Colonic mucosa (tissue), 4 donors: ENCODE results near the gene PDCD11. TPM values are rescaled to one million over a fixed set of nuclear protein-coding genes. Genes with fewer than 3 reads are reported as not detected.
"Not testable (repeated sequence)": the region's sequence is repeated elsewhere in the genome, so short reads cannot be mapped to it uniquely, and the experiment has no call there.

ENCODE experiments used
- DNase-seq: peaks from one replicate; pipeline ENCODE4 v3.0.0-alpha.2; 2020
- H3K27ac ChIP-seq: fragments of 200-600 bp; one replicate; pipeline ENCODE4 v1.8.0; 2021
- H3K27me3 ChIP-seq: fragments of 200-600 bp; one replicate; pipeline ENCODE4 v1.8.0; 2021
- H3K36me3 ChIP-seq: fragments of 200-600 bp; one replicate; pipeline ENCODE4 v1.8.0; 2021
- H3K4me1 ChIP-seq: fragments of 200-600 bp; one replicate; pipeline ENCODE4 v1.8.0; 2021; ENCODE audit warnings: mild to moderate bottlenecking
- H3K4me3 ChIP-seq: fragments of 200-600 bp; one replicate; pipeline ENCODE4 v1.8.0; 2021
- H3K9ac ChIP-seq, 2 donors: one replicate each; pipeline ENCODE4 v1.7.0; 2013; ENCODE audit warnings: control low read depth in 2 of 2, low read depth in 2 of 2, low read length in 2 of 2
- H3K9me3 ChIP-seq: fragments of 200-600 bp; one replicate; pipeline ENCODE4 v1.8.0; 2021
- intact Hi-C: fragments of 100-400 bp; cut with DNase I; formaldehyde crosslinking; loops from one replicate; pipeline ENCODE4 v1.14.1; 2022
- total RNA-seq, 2 donors: library from RNA; stranded (reverse); fragmentation: NEBNext Ultra II Directional in 1 of 2; extraction: Animal tissue kit (Norgen Biotek cat#: 25700) in 1 of 2; gene quantifications; one replicate each; pipeline ENCODE4 v1.2.1, GENCODE V29; 2021
- TF ChIP-seq, protein P1 (sequence below): fragments of 200-600 bp; IDR thresholded peaks from one replicate; pipeline ENCODE4 v1.8.0; 2022; ENCODE audit warnings: antibody characterized with exemption, mild to moderate bottlenecking
- donor health status: healthy.
- donor health status: DM: no; HTN: no; CAD: no.
- donor health status: DM: no; HTN: no; CAD: no.

Gene PDCD11
- total RNA-seq, 2 donors from 2014 or later = 14.9 to 33.6 TPM

DNA sequence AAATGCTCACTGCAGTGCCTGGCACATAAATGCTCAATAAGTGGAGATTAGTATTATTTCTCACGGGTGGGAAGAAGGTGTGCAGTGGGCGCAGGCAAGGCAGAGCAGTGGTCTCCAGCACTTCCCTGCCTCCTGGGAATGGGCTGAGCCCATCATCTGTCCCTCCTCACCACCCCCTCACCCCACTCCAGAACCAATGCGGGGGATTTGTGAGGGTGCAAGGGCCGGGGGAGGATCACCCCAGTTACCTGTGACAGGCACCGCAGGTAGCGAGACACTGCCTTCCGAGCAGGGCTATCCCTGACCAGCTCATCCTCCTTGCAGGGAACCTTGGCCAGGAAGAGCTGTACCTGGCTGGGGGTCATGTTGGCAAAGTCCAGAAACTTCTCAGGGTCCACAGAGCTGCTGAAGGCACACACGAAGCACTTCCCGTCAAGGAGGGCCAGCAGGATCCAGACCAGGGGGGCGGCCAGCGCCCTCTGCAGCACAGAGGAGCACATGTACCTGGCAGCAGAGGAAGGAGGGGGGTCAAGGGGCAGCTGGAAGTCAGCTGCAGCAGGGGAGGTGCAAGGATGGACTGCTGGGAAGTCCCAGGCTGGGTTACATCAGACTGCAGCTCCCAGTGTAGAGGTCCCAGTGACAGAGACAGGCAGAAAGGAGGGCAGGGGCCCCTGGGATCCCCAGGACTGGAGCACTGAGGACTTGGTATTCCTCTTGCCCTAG is 79.8 kb downstream of the PDCD11 start:
- intact Hi-C loops = no loop called here
- DNase-seq = no peak
- H3K4me1 ChIP-seq = no peaks in the 10 kb centered on the region
- no peak overlapping the region for H3K4me3 ChIP-seq
- H3K27ac ChIP-seq = no peak overlapping the region
- no peaks in the 10 kb centered on the region for H3K9me3 ChIP-seq
- TF ChIP-seq, protein P1, sequence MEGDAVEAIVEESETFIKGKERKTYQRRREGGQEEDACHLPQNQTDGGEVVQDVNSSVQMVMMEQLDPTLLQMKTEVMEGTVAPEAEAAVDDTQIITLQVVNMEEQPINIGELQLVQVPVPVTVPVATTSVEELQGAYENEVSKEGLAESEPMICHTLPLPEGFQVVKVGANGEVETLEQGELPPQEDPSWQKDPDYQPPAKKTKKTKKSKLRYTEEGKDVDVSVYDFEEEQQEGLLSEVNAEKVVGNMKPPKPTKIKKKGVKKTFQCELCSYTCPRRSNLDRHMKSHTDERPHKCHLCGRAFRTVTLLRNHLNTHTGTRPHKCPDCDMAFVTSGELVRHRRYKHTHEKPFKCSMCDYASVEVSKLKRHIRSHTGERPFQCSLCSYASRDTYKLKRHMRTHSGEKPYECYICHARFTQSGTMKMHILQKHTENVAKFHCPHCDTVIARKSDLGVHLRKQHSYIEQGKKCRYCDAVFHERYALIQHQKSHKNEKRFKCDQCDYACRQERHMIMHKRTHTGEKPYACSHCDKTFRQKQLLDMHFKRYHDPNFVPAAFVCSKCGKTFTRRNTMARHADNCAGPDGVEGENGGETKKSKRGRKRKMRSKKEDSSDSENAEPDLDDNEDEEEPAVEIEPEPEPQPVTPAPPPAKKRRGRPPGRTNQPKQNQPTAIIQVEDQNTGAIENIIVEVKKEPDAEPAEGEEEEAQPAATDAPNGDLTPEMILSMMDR = no peak
- no peaks in the 10 kb centered on the region for H3K27me3 ChIP-seq
- H3K9ac ChIP-seq = no peak overlapping the region
- no peaks in the 10 kb centered on the region for H3K36me3 ChIP-seq

DNA sequence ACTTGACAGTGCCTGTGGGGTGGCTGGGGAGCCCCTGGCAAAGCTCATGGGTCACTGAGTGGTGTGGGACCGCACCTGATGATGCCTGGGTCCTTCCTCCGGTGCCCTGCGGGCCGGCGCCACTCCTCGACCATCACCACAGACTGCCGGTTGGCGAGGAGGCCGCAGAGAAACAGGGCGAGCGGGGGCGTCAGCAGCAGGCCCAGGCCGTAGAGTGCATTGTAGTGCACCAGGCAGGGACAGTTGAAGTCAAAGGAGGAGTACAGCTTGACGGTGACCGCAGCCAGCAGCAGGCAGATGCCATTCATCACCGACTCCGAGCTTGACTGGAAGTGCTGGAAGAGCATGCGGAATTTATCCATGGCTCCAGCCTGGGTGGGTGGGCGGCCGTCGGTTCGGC is 82.2 kb downstream of the PDCD11 start:
- Histone ChIP-seq H3K36me3 (no peaks in the 10 kb centered on the region), H3K27ac (no peak overlapping the region), H3K4me1 (no peaks in the 10 kb centered on the region), H3K27me3 (no peaks in the 10 kb centered on the region), H3K9me3 (no peaks in the 10 kb centered on the region), H3K9ac (no peak overlapping the region), H3K4me3 (no peak overlapping the region)
- TF ChIP-seq, protein P1 = no peak
- DNase-seq = no peak
- intact Hi-C loops = no loop called here

DNA sequence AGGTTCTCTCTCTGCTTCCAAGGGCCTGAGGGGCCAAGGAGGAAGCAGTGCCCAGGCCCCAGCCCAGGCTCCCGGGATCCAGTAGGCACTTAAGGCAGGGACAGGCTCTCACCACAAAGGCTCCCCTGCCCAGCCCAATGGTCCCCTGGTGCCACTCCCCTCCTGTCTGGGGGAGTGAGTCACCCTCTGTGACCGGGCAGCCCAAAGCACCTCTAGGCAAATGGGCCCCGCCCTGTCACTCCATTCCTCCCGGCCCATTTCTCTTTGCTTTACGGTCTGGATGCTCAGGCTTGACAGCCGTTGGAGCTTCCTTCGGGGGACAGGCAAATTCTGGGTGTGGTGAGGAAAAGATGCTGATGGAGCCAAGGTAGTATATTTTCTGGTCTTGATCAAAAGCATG is 82.7 kb downstream of the PDCD11 start, which contains the start of gene CALHM3:
Gene CALHM3 (minus strand): TSS at position 106 of the 400 bp plus-strand sequence. CDS start 208 bp downstream, outside the sequence.
- Histone ChIP-seq H3K9me3 (no peaks in the 10 kb centered on the region), H3K4me1 (no peaks in the 10 kb centered on the region), H3K27me3 (no peaks in the 10 kb centered on the region), H3K4me3 (no peak within 1 kb of the TSS), H3K9ac (no peak within 1 kb of the TSS), H3K27ac (no peak within 1 kb of the TSS), H3K36me3 (no peaks in the 10 kb centered on the region)
- TF ChIP-seq, protein P1 = no peak
- intact Hi-C loops = no loop called here
- no peak for DNase-seq

DNA sequence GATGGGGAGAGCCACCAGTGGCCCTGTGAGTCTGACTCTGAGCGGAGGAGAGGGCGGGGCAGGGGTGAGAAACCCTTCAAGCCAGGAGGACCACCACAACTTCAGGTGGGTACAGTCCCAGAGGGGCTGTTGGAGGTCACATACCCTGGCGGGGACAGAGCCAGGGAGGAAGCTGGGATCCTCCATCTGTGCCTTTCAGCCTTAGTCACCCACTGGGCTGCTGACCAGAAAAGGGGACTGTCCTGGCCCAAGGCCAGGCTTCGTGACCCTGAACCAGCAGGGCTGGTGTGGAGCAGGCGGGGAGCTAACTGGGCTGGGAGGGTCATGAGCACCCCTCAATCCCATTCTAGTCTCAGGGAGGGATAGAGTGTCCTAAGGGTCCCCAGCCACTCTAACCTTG is 84.1 kb downstream of the PDCD11 start:
- DNase-seq = no peak

DNA sequence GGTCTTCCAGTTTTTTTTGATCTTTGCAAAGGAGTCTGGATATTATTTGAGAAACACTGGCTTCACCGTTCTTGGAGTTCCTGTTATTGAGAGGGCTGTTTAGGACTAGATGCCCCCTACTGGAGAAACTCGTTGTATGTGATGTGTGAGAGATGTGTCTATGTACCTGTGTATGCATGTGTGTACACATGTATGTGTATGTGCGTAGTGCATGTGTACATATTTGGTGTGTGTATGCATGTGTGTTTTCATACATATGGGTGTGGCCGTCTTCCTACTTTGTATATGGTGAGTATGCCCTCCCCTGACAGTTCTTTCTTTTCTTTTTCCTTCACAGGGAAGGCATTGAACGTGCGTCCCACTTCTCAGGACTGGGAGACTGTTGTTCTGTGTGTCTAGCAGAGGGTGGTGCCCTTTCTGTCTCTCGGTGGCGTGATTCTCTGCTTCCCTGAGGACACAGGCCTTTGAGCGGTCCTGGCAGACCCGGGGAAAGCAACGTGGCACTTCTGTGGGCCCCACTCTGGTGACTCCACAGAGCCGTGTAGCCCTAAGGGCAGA is 85.6 kb downstream of the PDCD11 start:
- intact Hi-C loops = loop anchor here (2.0 kb wide), 1 partner anchor 63 kb away; no protein-coding TSS in a partner anchor

More for the DNA sequence above, 84.1 kb downstream of the PDCD11 start:
- Histone ChIP-seq H3K27me3 (no peaks in the 10 kb centered on the region), H3K4me1 (no peaks in the 10 kb centered on the region), H3K27ac (no peak overlapping the region), H3K9me3 (no peaks in the 10 kb centered on the region), H3K4me3 (no peak overlapping the region), H3K9ac (no peak overlapping the region), H3K36me3 (no peaks in the 10 kb centered on the region)
- intact Hi-C loops = no loop called here
- TF ChIP-seq, protein P1 = no peak

DNA sequence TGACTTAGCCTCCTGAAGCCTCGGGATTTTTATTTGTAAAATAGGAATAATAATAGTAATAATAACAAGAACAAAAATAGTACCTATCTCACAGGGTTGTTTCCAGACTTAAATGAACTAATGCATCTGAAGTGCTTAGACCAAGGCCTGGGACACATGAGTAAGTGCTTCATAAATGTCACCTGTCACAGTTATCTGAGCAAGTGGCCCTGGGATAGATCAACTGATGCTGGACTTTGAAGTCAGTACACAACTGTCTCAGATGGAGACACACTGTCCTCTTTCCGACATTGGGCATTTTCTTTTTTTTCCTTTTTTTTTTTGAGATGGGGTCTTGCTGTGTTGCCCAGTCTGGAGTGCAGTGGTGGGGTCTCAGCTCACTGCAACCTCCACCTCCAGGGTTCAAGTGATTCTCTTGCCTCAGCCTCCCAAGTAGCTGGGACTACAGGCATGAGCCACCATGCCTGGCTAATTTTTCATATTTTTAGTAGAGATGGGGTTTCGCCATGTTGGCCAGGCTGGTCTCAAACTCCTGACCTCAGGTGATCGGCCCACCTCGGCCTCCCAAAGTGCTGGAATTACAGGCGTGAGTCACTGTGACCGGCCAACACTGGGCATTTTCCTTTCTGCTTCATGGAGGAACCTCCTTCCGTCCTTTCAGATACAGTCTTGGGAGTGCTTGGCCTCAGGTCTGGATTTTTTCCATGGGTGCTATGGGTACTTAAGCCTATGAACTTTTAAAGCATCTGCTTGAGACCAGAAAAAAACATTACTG is 90.4 kb downstream of the PDCD11 start:
- intact Hi-C loops, H3K4me1 ChIP-seq, H3K27me3 ChIP-seq, H3K9ac ChIP-seq, H3K9me3 ChIP-seq, H3K4me3 ChIP-seq, H3K36me3 ChIP-seq, H3K27ac ChIP-seq, DNase-seq: not testable (repeated sequence)

More for the DNA sequence above, 85.6 kb downstream of the PDCD11 start:
- peak; percentile 44 for DNase-seq
- Histone ChIP-seq H3K4me1 (no peaks in the 10 kb centered on the region), H3K27me3 (no peaks in the 10 kb centered on the region), H3K27ac (no peak overlapping the region), H3K9ac (no peak overlapping the region), H3K4me3 (no peak overlapping the region), H3K36me3 (no peaks in the 10 kb centered on the region), H3K9me3 (no peaks in the 10 kb centered on the region)
- TF ChIP-seq, protein P1 = peak; percentile 44
